T follicular helper cell (primary cell): Measurements from ENCODE around the gene FBXO31.

Source experiments
- DNase-seq: peaks from one replicate; pipeline ENCODE4 v3.0.0-alpha.2; 2020; ENCODE audit warnings: low read depth
- total RNA-seq, 2 experiments: gene quantifications; one replicate each; lab custom pipeline; 2026; lab: John Stamatoyannopoulos, UW

FBXO31 gene
- 75.1 to 76.8 reads per million in 2 experiments for total RNA-seq

GRCh38 chr16:87383505-87384161 lies at the start of gene FBXO31:
Gene FBXO31, minus strand, starts transcription at chr16:87383776. Its CDS starts 32 bp downstream, at chr16:87383744.
- DNase-seq, result peak; percentile 85

- no peak for DNase-seq
Observed at GRCh38 chr16:87432330-87432915, 48.8 kb upstream of the FBXO31 start.

- DNase-seq, result no peak
Observed at GRCh38 chr16:87431926-87432325, 48.4 kb upstream of the FBXO31 start.

GRCh38 chr16:87426423-87427215 lies 43.0 kb upstream of the FBXO31 start:
- no peak for DNase-seq

GRCh38 chr16:87425941-87426340 lies 42.4 kb upstream of the FBXO31 start:
- DNase-seq, result no peak

- no peak for DNase-seq
Observed at GRCh38 chr16:87424266-87424665, 40.7 kb upstream of the FBXO31 start.

GRCh38 chr16:87423429-87423828 lies 39.9 kb upstream of the FBXO31 start:
- no peak for DNase-seq

GRCh38 chr16:87422106-87422505 lies 38.5 kb upstream of the FBXO31 start:
- no peak for DNase-seq

- DNase-seq, result no peak
Observed at GRCh38 chr16:87421003-87421912, 37.7 kb upstream of the FBXO31 start.

- no peak for DNase-seq
Observed at GRCh38 chr16:87420026-87421002, 36.7 kb upstream of the FBXO31 start.

GRCh38 chr16:87418644-87419043 lies 35.1 kb upstream of the FBXO31 start:
- DNase-seq, result no peak

- no peak for DNase-seq
Observed at GRCh38 chr16:87418216-87418615, 34.6 kb upstream of the FBXO31 start.

- no peak for DNase-seq
Observed at GRCh38 chr16:87417528-87417910, 33.9 kb upstream of the FBXO31 start.

- DNase-seq, result no peak
Observed at GRCh38 chr16:87416826-87417527, 33.4 kb upstream of the FBXO31 start.

GRCh38 chr16:87415441-87415840 lies 31.9 kb upstream of the FBXO31 start:
- DNase-seq, result no peak

- no peak for DNase-seq
Observed at GRCh38 chr16:87414251-87414680, 30.7 kb upstream of the FBXO31 start.

GRCh38 chr16:87412996-87413421 lies 29.4 kb upstream of the FBXO31 start:
- DNase-seq, result no peak

GRCh38 chr16:87412371-87412995 lies 28.9 kb upstream of the FBXO31 start:
- DNase-seq, result no peak
